A673 (cell line): ENCODE data around the gene NEK6. TPM values are rescaled to one million over a fixed set of nuclear protein-coding genes. Genes with fewer than 3 reads are reported as not detected.

Source experiments
- BruUV-seq: library from RNA; stranded (reverse); fragments of 400-500 nt; replicated peaks from 2 replicates; lab custom pipeline; 2021; lab: Mats Ljungman, UMichigan
- CTCF ChIA-PET: fragments of 300-600 bp; sonication (Branson Sonifier 250); formaldehyde crosslinking; loops from one replicate; lab custom pipeline; 2022; ENCODE audit warnings: antibody characterized with exemption; lab: Charles Lee
- POLR2A ChIA-PET: fragments of 300-600 bp; sonication (Branson Sonifier 250); formaldehyde crosslinking; loops from one replicate; lab custom pipeline; 2022; ENCODE audit warnings: antibody characterized with exemption; ENCODE audit not compliant: low non-redundant PET; lab: Charles Lee
- DNase-seq: peaks from one replicate; pipeline ENCODE4 v3.0.0-alpha.2; 2015; ENCODE audit warnings: low spot score
- H3K27ac ChIP-seq: fragments of 200-600 bp; sonication (generic); 2 replicates; pipeline ENCODE4 v1.5.1; 2016; ENCODE audit warnings: mixed run types, low read depth, mild to moderate bottlenecking, mixed read lengths, antibody characterized with exemption, low read length; ENCODE audit not compliant: poor library complexity, severe bottlenecking
- H3K27me3 ChIP-seq: fragments of 200-600 bp; sonication (generic); replicated peaks from 2 replicates; pipeline ENCODE4 v1.6.1; 2017; ENCODE audit warnings: mixed run types, low read depth, mild to moderate bottlenecking, mixed read lengths, antibody characterized with exemption, low read length; ENCODE audit not compliant: insufficient read depth, poor library complexity
- H3K36me3 ChIP-seq: fragments of 200-600 bp; sonication (generic); 2 replicates; pipeline ENCODE4 v1.6.1; 2016; ENCODE audit warnings: mixed run types, mild to moderate bottlenecking, mixed read lengths, antibody characterized with exemption, low read length; ENCODE audit not compliant: insufficient read depth, poor library complexity, severe bottlenecking
- H3K4me1 ChIP-seq: fragments of 200-600 bp; sonication (generic); 2 replicates; pipeline ENCODE4 v1.6.1; 2017; ENCODE audit warnings: mixed run types, mild to moderate bottlenecking, mixed read lengths, antibody characterized with exemption, low read length; ENCODE audit not compliant: insufficient read depth, poor library complexity, severe bottlenecking
- H3K4me3 ChIP-seq: fragments of 200-600 bp; sonication (generic); 2 replicates; pipeline ENCODE4 v1.5.1; 2016; ENCODE audit warnings: low read depth, mixed run types, mild to moderate bottlenecking, mixed read lengths, low read length; ENCODE audit not compliant: poor library complexity, severe bottlenecking
- H3K9me3 ChIP-seq: fragments of 200-600 bp; sonication (generic); 2 replicates; pipeline ENCODE4 v1.6.1; 2016; ENCODE audit warnings: mixed run types, low read depth, mild to moderate bottlenecking, mixed read lengths, antibody characterized with exemption, low read length; ENCODE audit not compliant: poor library complexity, severe bottlenecking
- CTCF ChIP-seq: fragments of 300-800, 200-600 bp; sonication (generic); conservative IDR thresholded peaks from 2 replicates; pipeline ENCODE4 v1.5.1; 2017; ENCODE audit warnings: low read depth, mild to moderate bottlenecking, antibody characterized with exemption, low read length, moderate library complexity, mixed read lengths
- EZH2 ChIP-seq: fragments of 200-600 bp; sonication (generic); IDR thresholded peaks from 2 replicates; pipeline ENCODE4 v1.6.1; 2017; ENCODE audit warnings: borderline replicate concordance, low read depth, mild to moderate bottlenecking, mixed read lengths, antibody characterized with exemption, low read length; ENCODE audit not compliant: poor library complexity, severe bottlenecking
- intact Hi-C: fragments of 100-400 bp; cut with micrococcal nuclease; formaldehyde crosslinking; loops from one replicate; pipeline ENCODE4 v1.10.0; 2022; ENCODE audit not compliant: unreplicated experiment
- total RNA-seq: library from RNA; stranded (reverse); gene quantifications from 2 replicates; pipeline ENCODE4 v1.2.3, GENCODE V29; 2021

The NEK6 gene
- total RNA-seq, 1 experiment from 2014 or later, result 23.3 TPM

GRCh38 chr9:124266139-124266825 is 8.5 kb downstream of the NEK6 start:
- Histone ChIP-seq H3K27ac (peak overlapping the region; percentile 27), H3K9me3 (no peaks in the 10 kb centered on the region), H3K4me3 (no peak overlapping the region), H3K27me3 (no peaks in the 10 kb centered on the region), H3K4me1 (peaks cover 26% of the 10 kb centered on the region), H3K36me3 (no peaks in the 10 kb centered on the region)
- TF ChIP-seq CTCF (no peak), EZH2 (no peak)
- ChIA-PET POLR2A (no interaction called here), CTCF (no interaction called here)
- DNase-seq, result no peak
- intact Hi-C loops, result no loop called here
- BruUV-seq, result no TSS peak

GRCh38 chr9:124266826-124267201 is 9.1 kb downstream of the NEK6 start:
- BruUV-seq, result no TSS peak
- no peak overlapping the region for H3K4me3 ChIP-seq
- H3K27ac ChIP-seq, result peak overlapping the region; percentile 27
- no peaks in the 10 kb centered on the region for H3K27me3 ChIP-seq
- ChIA-PET CTCF (no interaction called here), POLR2A (no interaction called here)
- peaks cover 21% of the 10 kb centered on the region for H3K4me1 ChIP-seq
- H3K36me3 ChIP-seq, result no peaks in the 10 kb centered on the region
- DNase-seq, result no peak
- TF ChIP-seq CTCF (no peak), EZH2 (no peak)
- intact Hi-C loops, result no loop called here
- no peaks in the 10 kb centered on the region for H3K9me3 ChIP-seq

GRCh38 chr9:124267271-124267807 is 9.6 kb downstream of the NEK6 start:
- peak; percentile 54 for DNase-seq
- Histone ChIP-seq H3K4me3 (no peak overlapping the region), H3K27me3 (no peaks in the 10 kb centered on the region), H3K27ac (peak overlapping the region; percentile 27), H3K4me1 (peaks cover 17% of the 10 kb centered on the region), H3K9me3 (no peaks in the 10 kb centered on the region), H3K36me3 (no peaks in the 10 kb centered on the region)
- POLR2A ChIA-PET, result no interaction called here
- TF ChIP-seq EZH2 (no peak), CTCF (0 out of 2 replicates have a peak, but pooled peaks have one; percentile 25)
- CTCF ChIA-PET, result no interaction called here
- intact Hi-C loops, result no loop called here
- no TSS peak for BruUV-seq
